ENCODE measurements around the gene SHISA5. TPM values are rescaled to one million over a fixed set of nuclear protein-coding genes. Genes with fewer than 3 reads are reported as not detected.

The SHISA5 gene
- total and polyA plus RNA-seq, 9 donors, result 59.7 to 150 (median 118) TPM

GRCh38 chr3:48511551-48511950 lies 7.6 kb upstream of the SHISA5 start:
- no peaks in the 10 kb centered on the region for H3K4me1 ChIP-seq (ENCODE audit: insufficient read depth)
- no peak overlapping the region for H3K4me3 ChIP-seq
- TF ChIP-seq POLR2A (IDR thresholded peaks at IDR 0.05), result no peak
- TF ChIP-seq EP300 (IDR thresholded peaks at IDR 0.05), result no peak
- no peak for TF ChIP-seq CTCF (IDR thresholded peaks at IDR 0.05)
- H3K9me3 ChIP-seq, result no peaks in the 10 kb centered on the region
- no peaks in the 10 kb centered on the region for H3K27me3 ChIP-seq
- no peak overlapping the region for H3K27ac ChIP-seq
- WGBS, 3 donors, result 85 to 91% (median 88%) methylated on average over 4 of the region's 4 CpGs
- DNase-seq, result no peak
- no peaks in the 10 kb centered on the region for H3K36me3 ChIP-seq
- intact Hi-C loops (cut with DNase I), result no loop called here

- intact Hi-C loops (cut with DNase I), result loop anchor here in 1 of 4 donors (5.0 kb wide), 1 partner anchor 40 kb away; no protein-coding TSS in a partner anchor
- DNase-seq, result no peak
- no peaks in the 10 kb centered on the region for H3K27me3 ChIP-seq
- H3K9me3 ChIP-seq, result no peaks in the 10 kb centered on the region
- no peak overlapping the region for H3K4me3 ChIP-seq
- no peaks in the 10 kb centered on the region for H3K36me3 ChIP-seq
- TF ChIP-seq POLR2A (IDR thresholded peaks at IDR 0.05) (no peak), CTCF (IDR thresholded peaks at IDR 0.05) (no peak), EP300 (IDR thresholded peaks at IDR 0.05) (no peak)
- peaks cover 13% of the 10 kb centered on the region for H3K4me1 ChIP-seq (ENCODE audit: insufficient read depth)
- WGBS, 3 donors, result 41 to 53% (median 53%) methylated on average over 10 of the region's 10 CpGs
- no peak overlapping the region for H3K27ac ChIP-seq
Measured at GRCh38 chr3:48507256-48508061, 3.5 kb upstream of the SHISA5 start.

- Histone ChIP-seq H3K27me3 (no peaks in the 10 kb centered on the region), H3K4me3 (no peak overlapping the region), H3K4me1 (ENCODE audit: insufficient read depth) (peaks cover 13% of the 10 kb centered on the region), H3K27ac (no peak overlapping the region), H3K9me3 (no peaks in the 10 kb centered on the region), H3K36me3 (no peaks in the 10 kb centered on the region)
- intact Hi-C loops (cut with DNase I), result loop anchor here in 1 of 4 donors (5.0 kb wide), 1 partner anchor 41 kb away; no protein-coding TSS in a partner anchor
- 91 to 94% (median 94%) methylated on average over 6 of the region's 6 CpGs for WGBS, 3 donors
- no peak for DNase-seq
- TF ChIP-seq POLR2A (IDR thresholded peaks at IDR 0.05), result no peak
- TF ChIP-seq CTCF (IDR thresholded peaks at IDR 0.05), result no peak
- no peak for TF ChIP-seq EP300 (IDR thresholded peaks at IDR 0.05)
Measured at GRCh38 chr3:48505968-48506504, 2.1 kb upstream of the SHISA5 start.

- H3K9me3 ChIP-seq, result no peaks in the 10 kb centered on the region
- H3K4me1 ChIP-seq (ENCODE audit: insufficient read depth), result peaks cover 13% of the 10 kb centered on the region
- no peaks in the 10 kb centered on the region for H3K27me3 ChIP-seq
- no peaks in the 10 kb centered on the region for H3K36me3 ChIP-seq
- WGBS, 3 donors, result 70 to 73% (median 72%) methylated on average over 2 of the region's 2 CpGs
- no peak for DNase-seq
- no peak overlapping the region for H3K4me3 ChIP-seq
- intact Hi-C loops (cut with DNase I), result loop anchor here in 1 of 4 donors (5.0 kb wide), 1 partner anchor 42 kb away; no protein-coding TSS in a partner anchor
- TF ChIP-seq CTCF (IDR thresholded peaks at IDR 0.05) (no peak), POLR2A (IDR thresholded peaks at IDR 0.05) (no peak), EP300 (IDR thresholded peaks at IDR 0.05) (no peak)
- H3K27ac ChIP-seq, result peak overlapping the region in 1 of 2 donors; percentile 90
Measured at GRCh38 chr3:48505146-48505545, 1.2 kb upstream of the SHISA5 start.

Measured in ovary (tissue), 9 donors.